ENCODE data around the gene DPYD. TPM values are rescaled to one million over a fixed set of nuclear protein-coding genes. Genes with fewer than 3 reads are reported as not detected.

DPYD gene
- total RNA-seq, 1 experiment from 2014 or later: 0.46 TPM

GRCh38 chr1:97778718-97779117 is 142.1 kb downstream of the DPYD start:
- H3K27ac Mint-ChIP-seq: no peak overlapping the region
- no peak for TF ChIP-seq STAT6 (CRISPR knock-in tag; conservative IDR thresholded peaks at IDR 0.05; ENCODE audit: low read depth)
- no peak for TF ChIP-seq ZNF281 (CRISPR knock-in tag; IDR thresholded peaks at IDR 0.05)
- no peak for TF ChIP-seq ZNF317 (CRISPR knock-in tag; IDR thresholded peaks at IDR 0.05; ENCODE audit: borderline replicate concordance, low read depth)
- no peak for TF ChIP-seq USF2 (CRISPR knock-in tag; IDR thresholded peaks at IDR 0.05)
- TF ChIP-seq AFF4 (CRISPR knock-in tag; IDR thresholded peaks at IDR 0.05; ENCODE audit: borderline replicate concordance): no peak
- TF ChIP-seq ERG (CRISPR knock-in tag; IDR thresholded peaks at IDR 0.05): no peak
- TF ChIP-seq ZBTB43 (CRISPR knock-in tag; IDR thresholded peaks at IDR 0.05): no peak
- no peaks in the 10 kb centered on the region for H3K4me1 Mint-ChIP-seq
- no peaks in the 10 kb centered on the region; the same call in 1 of the 2 replicates for H3K27me3 Mint-ChIP-seq (ENCODE audit: low read depth)
- DNase-seq (ENCODE audit: low spot score) (no peak), ATAC-seq (no peak)
- H3K36me3 Mint-ChIP-seq: no peaks in the 10 kb centered on the region; the same call in 1 of the 2 replicates
- ChIA-PET CTCF (no interaction called here), POLR2A (no interaction called here)
- peaks cover 9% of the 10 kb centered on the region for H3K9me3 Mint-ChIP-seq
- no peak overlapping the region for H3K4me3 Mint-ChIP-seq

GRCh38 chr1:97770376-97770775 is 150.5 kb downstream of the DPYD start:
- H3K4me1 Mint-ChIP-seq: no peaks in the 10 kb centered on the region
- no peak for TF ChIP-seq IRF2 (CRISPR knock-in tag; IDR thresholded peaks at IDR 0.05; ENCODE audit: borderline replicate concordance, low read depth)
- TF ChIP-seq SOX15 (CRISPR knock-in tag; IDR thresholded peaks at IDR 0.05): no peak
- TF ChIP-seq ZNF219 (CRISPR knock-in tag; IDR thresholded peaks at IDR 0.05; ENCODE audit: borderline replicate concordance): no peak
- no peak for TF ChIP-seq ZNF317 (CRISPR knock-in tag; IDR thresholded peaks at IDR 0.05; ENCODE audit: borderline replicate concordance, low read depth)
- TF ChIP-seq MYBL2 (CRISPR knock-in tag; IDR thresholded peaks at IDR 0.05): no peak
- TF ChIP-seq GABPB1 (CRISPR knock-in tag; IDR thresholded peaks at IDR 0.05): no peak
- TF ChIP-seq NR2C2 (CRISPR knock-in tag; IDR thresholded peaks at IDR 0.05): no peak
- TF ChIP-seq RELA (CRISPR knock-in tag; IDR thresholded peaks at IDR 0.05; ENCODE audit: borderline replicate concordance): no peak
- TF ChIP-seq HMGXB4 (CRISPR knock-in tag; IDR thresholded peaks at IDR 0.05): no peak
- no peak for TF ChIP-seq AFF4 (CRISPR knock-in tag; IDR thresholded peaks at IDR 0.05; ENCODE audit: borderline replicate concordance)

More at GRCh38 chr1:97770376-97770775, 150.5 kb downstream of the DPYD start:
- Mint-ChIP-seq H3K36me3 (no peaks in the 10 kb centered on the region; the same call in 1 of the 2 replicates), H3K4me3 (no peak overlapping the region), H3K9me3 (peaks cover 19% of the 10 kb centered on the region), H3K27ac (no peak overlapping the region), H3K27me3 (ENCODE audit: low read depth) (no peaks in the 10 kb centered on the region)
- CTCF ChIA-PET: no interaction called here
- POLR2A ChIA-PET: no interaction called here
- ATAC-seq (no peak), DNase-seq (ENCODE audit: low spot score) (no peak)

Measured in WTC11 (cell line).